Endothelial cell of umbilical vein (primary cell): ENCODE measurements around the gene SARS1. TPM values are rescaled to one million over a fixed set of nuclear protein-coding genes. Genes with fewer than 3 reads are reported as not detected.
A peak's percentile ranks its signal among the peaks of the same experiment; 100 is the strongest.

ENCODE experiments used
- BruUV-seq: library from RNA; stranded (reverse); fragments of 400-500 nt; replicated peaks from 2 replicates; lab custom pipeline; 2021; lab: Mats Ljungman, UMichigan
- CTCF ChIA-PET: fragments of 300-600, 350-600 bp; sonication (Branson Sonifier 250); formaldehyde crosslinking; loops from one replicate; lab custom pipeline; 2021; ENCODE audit warnings: antibody characterized with exemption, inconsistent platforms; lab: Charles Lee
- POLR2A ChIA-PET: fragments of 300-600, 350-600 bp; sonication (Branson Sonifier 250); formaldehyde crosslinking; loops from one replicate; lab custom pipeline; 2021; ENCODE audit warnings: antibody characterized with exemption, inconsistent platforms; lab: Charles Lee
- DNase-seq: peaks from one replicate; pipeline ENCODE4 v3.0.0-alpha.2; 2011; ENCODE audit warnings: low read depth, low spot score
- FAIRE-seq: peaks from 2 replicates; lab custom pipeline; 2011; peaks lifted over from hg19 to GRCh38; lab: Jason Lieb, UNC
- H2AFZ ChIP-seq: 2 replicates; pipeline ENCODE4 v1.6.0; 2012; ENCODE audit warnings: low read depth, low read length, control low read depth, inconsistent platforms
- H3K27ac ChIP-seq: 2 replicates; pipeline ENCODE4 v1.5.1; 2011; ENCODE audit warnings: low read depth, mild to moderate bottlenecking, control low read depth, low read length, moderate library complexity; ENCODE audit not compliant: insufficient read depth
- H3K27me3 ChIP-seq, 2 experiments: 2 replicates each; pipeline versions ENCODE4 v1.6.0 to v1.6.1; 2011; ENCODE audit warnings: low read length in 2 of 2, mixed read lengths in 1 of 2; ENCODE audit not compliant: control insufficient read depth in 2 of 2, insufficient read depth in 2 of 2
- H3K36me3 ChIP-seq, 2 experiments: 2 replicates in 1 of 2; 3 replicates in 1 of 2; pipeline ENCODE4 v1.5.1; 2011; ENCODE audit warnings: low read length in 2 of 2, mild to moderate bottlenecking in 1 of 2, moderate library complexity in 1 of 2; ENCODE audit not compliant: control insufficient read depth in 2 of 2, insufficient read depth in 2 of 2; ENCODE audit errors: extremely low read depth in 1 of 2
- H3K4me1 ChIP-seq: 3 replicates; pipeline ENCODE4 v1.5.1; 2011; ENCODE audit warnings: mild to moderate bottlenecking, low read length; ENCODE audit not compliant: control insufficient read depth, insufficient read depth; ENCODE audit errors: extremely low read depth
- H3K4me2 ChIP-seq: 2 replicates; pipeline ENCODE4 v1.6.1; 2011; ENCODE audit warnings: low read length, control low read depth, mixed read lengths; ENCODE audit not compliant: insufficient read depth
- H3K4me3 ChIP-seq, 3 experiments: fragments of 200-600 bp in 1 of 3; sonication (generic), shearing (Covaris generic) in 1 of 3; replicated peaks in 1 of 3; 2 replicates each; pipeline ENCODE4 v1.5.1; 2011 to 2016; ENCODE audit warnings: control low read depth in 3 of 3, low read length in 3 of 3, mild to moderate bottlenecking in 2 of 3, inconsistent platforms in 1 of 3, low read depth in 1 of 3, moderate library complexity in 1 of 3; ENCODE audit not compliant: insufficient read depth in 1 of 3
- H3K79me2 ChIP-seq: 2 replicates; pipeline ENCODE4 v1.6.0; 2012; ENCODE audit warnings: low read length, inconsistent platforms; ENCODE audit not compliant: control insufficient read depth, insufficient read depth
- H3K9ac ChIP-seq: replicated peaks from 2 replicates; pipeline ENCODE3; 2011; ENCODE audit warnings: low read length, control low read depth; ENCODE audit not compliant: insufficient read depth; ENCODE audit errors: extremely low read depth
- H3K9me1 ChIP-seq: replicated peaks from 3 replicates; pipeline ENCODE4 v1.6.0; 2011; ENCODE audit warnings: mild to moderate bottlenecking, low read length; ENCODE audit not compliant: control insufficient read depth, insufficient read depth; ENCODE audit errors: extremely low read depth
- H3K9me3 ChIP-seq: replicated peaks from 2 replicates; pipeline ENCODE4 v1.5.1; 2012; ENCODE audit warnings: low read length, inconsistent platforms; ENCODE audit not compliant: control insufficient read depth, insufficient read depth
- H4K20me1 ChIP-seq: replicated peaks from 2 replicates; pipeline ENCODE3; 2011; ENCODE audit warnings: mild to moderate bottlenecking, low read length; ENCODE audit not compliant: control insufficient read depth, insufficient read depth; ENCODE audit errors: extremely low read depth
- CTCF ChIP-seq, 2 donors: IDR thresholded peaks; 1 replicate in 1 of 2; 2 replicates in 1 of 2; pipeline ENCODE4 v1.5.1; 2011; ENCODE audit warnings: low read length in 2 of 2, mild to moderate bottlenecking in 2 of 2, moderate library complexity in 2 of 2, control low read depth in 1 of 2, inconsistent platforms in 1 of 2, low read depth in 1 of 2; ENCODE audit not compliant: insufficient read depth in 1 of 2; ENCODE audit errors: extremely low read depth in 1 of 2
- FOS ChIP-seq: IDR thresholded peaks from 2 replicates; pipeline ENCODE4 v1.6.1; 2011; ENCODE audit warnings: mild to moderate bottlenecking, low read length, moderate library complexity, borderline replicate concordance; ENCODE audit not compliant: insufficient read depth
- dilution Hi-C: fragments of 300-500 bp; cut with MboI; formaldehyde crosslinking; loops from one replicate; pipeline ENCODE4 v1.15.0; 2019; ENCODE audit warnings: low sequenced_read_pairs; ENCODE audit not compliant: extremely low pct_ligation_motif_present
- intact Hi-C: fragments of 100-400 bp; cut with micrococcal nuclease; formaldehyde crosslinking; loops from one replicate; pipeline ENCODE4 v1.10.0; 2022
- polyA plus RNA-seq, 4 experiments: library from polyadenylated mRNA; depleted of rRNA in 3 of 4; stranded (reverse) in 3 of 4; unstranded in 1 of 4; fragments of >200 nt; gene quantifications; 2 replicates each; pipeline versions ENCODE4 v1.2.1 to v1.2.3, GENCODE V29; 2011 to 2012; ENCODE audit warnings: missing spikeins in 1 of 4
- total RNA-seq: library from RNA; stranded (reverse); gene quantifications from 2 replicates; pipeline ENCODE4 v1.2.3, GENCODE V29; 2021

The SARS1 gene
- total and polyA plus RNA-seq, 2 donors (not counting 3 experiments of a cell fraction or from before 2014, with no cell fraction given), result 110 to 178 TPM

GRCh38 chr1:109239409-109240068 lies 25.8 kb downstream of the SARS1 start:
- dilution Hi-C loops, result no loop called here
- Histone ChIP-seq H3K9me3 (no peaks in the 10 kb centered on the region), H3K9ac (no peak overlapping the region), H3K4me1 (no peaks in the 10 kb centered on the region), H3K4me2 (no peak overlapping the region), H3K36me3 (peaks cover 20 to 35% of the 10 kb centered on the region in 2 experiments), H3K79me2 (no peaks in the 10 kb centered on the region), H2AFZ (no peak overlapping the region), H3K27me3 (peaks cover 12 to 17% of the 10 kb centered on the region in 2 experiments), H3K27ac (no peak overlapping the region), H4K20me1 (no peaks in the 10 kb centered on the region), H3K9me1 (no peaks in the 10 kb centered on the region), H3K4me3 (no peak overlapping the region)
- ChIA-PET CTCF (interaction anchor here (1.0 to 4.8 kb wide), 10 partner anchors 8 to 293 kb away, joined by 3 to 41 read pairs (median 4); partner anchors contain the start of genes CELSR2 and SORT1), POLR2A (interaction anchor here (0.6 kb wide), 1 partner anchor 139 kb away, joined by 7 read pairs; no protein-coding TSS in a partner anchor)
- BruUV-seq, result no TSS peak
- FAIRE-seq, result peak; percentile 70
- intact Hi-C loops, result loop anchor here (1.0 kb wide), 1 partner anchor 10 kb away; the partner anchor contains the start of gene CELSR2
- DNase-seq, result peak; percentile 18
- TF ChIP-seq FOS (no peak), CTCF (IDR thresholded peaks at IDR 0.05; ENCODE audit: extremely low read depth in 1 of 2, insufficient read depth in 1 of 2, low read depth in 1 of 2, low read length in 2 of 2) (peak; percentile 44 to 47)
